Caco-2 (cell line): ENCODE measurements around the gene RNU2-1. TPM values are rescaled to one million over a fixed set of nuclear protein-coding genes. Genes with fewer than 3 reads are reported as not detected.

Experiments used
- BruUV-seq: library from RNA; stranded (reverse); fragments of 400-500 nt; replicated peaks from 2 replicates; lab custom pipeline; 2021; lab: Mats Ljungman, UMichigan
- CTCF ChIA-PET: fragments of 300-600 bp; sonication (Branson Sonifier 250); formaldehyde crosslinking; loops from one replicate; lab custom pipeline; 2022; ENCODE audit warnings: antibody characterized with exemption; lab: Charles Lee
- POLR2A ChIA-PET: fragments of 300-600 bp; sonication (Branson Sonifier 250); formaldehyde crosslinking; loops from one replicate; lab custom pipeline; 2022; ENCODE audit warnings: antibody characterized with exemption; lab: Charles Lee
- DNase-seq, 2 experiments: peaks; one replicate each; pipeline versions ENCODE4 v3.0.0 to v3.0.0-alpha.2; 2020 to 2022
- H3K27me3 ChIP-seq: replicated peaks from 2 replicates; pipeline ENCODE4 v1.6.0; 2011; ENCODE audit warnings: low read length; ENCODE audit not compliant: control insufficient read depth, insufficient read depth
- H3K36me3 ChIP-seq: 2 replicates; pipeline ENCODE4 v1.5.1; 2011; ENCODE audit warnings: low read length; ENCODE audit not compliant: control insufficient read depth, insufficient read depth
- H3K4me1 ChIP-seq: fragments of 250-450 bp; sonication (Bioruptor Pico); 2 replicates; pipeline ENCODE4 v1.5.1; 2020; ENCODE audit warnings: mild to moderate bottlenecking
- H3K4me3 ChIP-seq: 2 replicates; pipeline ENCODE4 v1.5.1; 2011; ENCODE audit warnings: low read depth, mild to moderate bottlenecking, control low read depth, low read length
- H3K9me3 ChIP-seq: fragments of 250-450 bp; sonication (Bioruptor Pico); 2 replicates; pipeline ENCODE4 v1.5.1; 2020; ENCODE audit warnings: mild to moderate bottlenecking, moderate library complexity
- H3K27ac Mint-ChIP-seq: one replicate; pipeline ENCODE4 v1.8.0; 2022; ENCODE audit warnings: mixed read lengths; ENCODE audit not compliant: unreplicated experiment
- H3K27me3 Mint-ChIP-seq: one replicate; pipeline ENCODE4 v1.8.0; 2022; ENCODE audit warnings: mixed read lengths; ENCODE audit not compliant: insufficient read depth, unreplicated experiment
- H3K36me3 Mint-ChIP-seq: one replicate; pipeline ENCODE4 v1.8.0; 2022; ENCODE audit warnings: mild to moderate bottlenecking, mixed read lengths; ENCODE audit not compliant: insufficient read depth, unreplicated experiment
- H3K4me1 Mint-ChIP-seq: one replicate; pipeline ENCODE4 v1.8.0; 2022; ENCODE audit warnings: low read depth, mixed read lengths; ENCODE audit not compliant: unreplicated experiment
- H3K4me3 Mint-ChIP-seq: one replicate; pipeline ENCODE4 v1.8.0; 2022; ENCODE audit warnings: mild to moderate bottlenecking, moderate library complexity, mixed read lengths; ENCODE audit not compliant: unreplicated experiment
- H3K9me3 Mint-ChIP-seq: one replicate; pipeline ENCODE4 v1.8.0; 2022; ENCODE audit warnings: mixed read lengths; ENCODE audit not compliant: unreplicated experiment
- intact Hi-C: fragments of 100-400 bp; cut with micrococcal nuclease; formaldehyde crosslinking; loops from one replicate; pipeline ENCODE4 v1.10.0; 2022; ENCODE audit not compliant: unreplicated experiment
- total RNA-seq: library from RNA; stranded (reverse); gene quantifications from 2 replicates; pipeline ENCODE4 v1.2.3, GENCODE V29; 2022
- TF ChIP-seq, protein P1 (sequence below), 2 experiments: fragments of 200-600 bp in 1 of 2; IDR thresholded peaks; 1 replicate in 1 of 2; 2 replicates in 1 of 2; pipeline versions ENCODE4 v1.5.1 to v1.8.0; 2011 to 2022; ENCODE audit warnings: antibody characterized with exemption in 1 of 2, control low read depth in 1 of 2, inconsistent platforms in 1 of 2, low read depth in 1 of 2, low read length in 1 of 2, mild to moderate bottlenecking in 1 of 2, moderate library complexity in 1 of 2; ENCODE audit not compliant: insufficient read depth in 1 of 2, severe bottlenecking in 1 of 2, unreplicated experiment in 1 of 2

Gene RNU2-1
- total RNA-seq, 1 experiment from 2014 or later, result 4,542 TPM

GRCh38 chr17:43226393-43226792 lies 7.4 kb downstream of the RNU2-1 start:
- no TSS peak for BruUV-seq
- H3K4me3 Mint-ChIP-seq, result no peak overlapping the region
- no peaks in the 10 kb centered on the region for H3K27me3 Mint-ChIP-seq
- no peaks in the 10 kb centered on the region for H3K9me3 Mint-ChIP-seq
- CTCF ChIA-PET, result no interaction called here
- intact Hi-C loops, result no loop called here
- no peaks in the 10 kb centered on the region for H3K9me3 ChIP-seq
- no peak overlapping the region for H3K4me3 ChIP-seq
- no peaks in the 10 kb centered on the region for H3K27me3 ChIP-seq
- no peaks in the 10 kb centered on the region for H3K4me1 ChIP-seq
- H3K36me3 ChIP-seq, result no peaks in the 10 kb centered on the region
- H3K27ac Mint-ChIP-seq, result no peak overlapping the region
- POLR2A ChIA-PET, result no interaction called here
- TF ChIP-seq, protein P1, sequence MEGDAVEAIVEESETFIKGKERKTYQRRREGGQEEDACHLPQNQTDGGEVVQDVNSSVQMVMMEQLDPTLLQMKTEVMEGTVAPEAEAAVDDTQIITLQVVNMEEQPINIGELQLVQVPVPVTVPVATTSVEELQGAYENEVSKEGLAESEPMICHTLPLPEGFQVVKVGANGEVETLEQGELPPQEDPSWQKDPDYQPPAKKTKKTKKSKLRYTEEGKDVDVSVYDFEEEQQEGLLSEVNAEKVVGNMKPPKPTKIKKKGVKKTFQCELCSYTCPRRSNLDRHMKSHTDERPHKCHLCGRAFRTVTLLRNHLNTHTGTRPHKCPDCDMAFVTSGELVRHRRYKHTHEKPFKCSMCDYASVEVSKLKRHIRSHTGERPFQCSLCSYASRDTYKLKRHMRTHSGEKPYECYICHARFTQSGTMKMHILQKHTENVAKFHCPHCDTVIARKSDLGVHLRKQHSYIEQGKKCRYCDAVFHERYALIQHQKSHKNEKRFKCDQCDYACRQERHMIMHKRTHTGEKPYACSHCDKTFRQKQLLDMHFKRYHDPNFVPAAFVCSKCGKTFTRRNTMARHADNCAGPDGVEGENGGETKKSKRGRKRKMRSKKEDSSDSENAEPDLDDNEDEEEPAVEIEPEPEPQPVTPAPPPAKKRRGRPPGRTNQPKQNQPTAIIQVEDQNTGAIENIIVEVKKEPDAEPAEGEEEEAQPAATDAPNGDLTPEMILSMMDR (IDR thresholded peaks at IDR 0.05; ENCODE audit: insufficient read depth in 1 of 2, low read depth in 1 of 2, low read length in 1 of 2, severe bottlenecking in 1 of 2, unreplicated experiment in 1 of 2), result no peak
- H3K36me3 Mint-ChIP-seq, result no peaks in the 10 kb centered on the region
- peak; percentile 0 to 14 for DNase-seq
- H3K4me1 Mint-ChIP-seq, result no peaks in the 10 kb centered on the region

GRCh38 chr17:43224146-43224705 lies 9.6 kb downstream of the RNU2-1 start:
- ChIA-PET CTCF (no interaction called here), POLR2A (no interaction called here)
- peak in 1 of 2 experiments; percentile 12 for DNase-seq
- H3K27ac Mint-ChIP-seq, result no peak overlapping the region
- intact Hi-C loops, result no loop called here
- no peak overlapping the region for H3K4me3 Mint-ChIP-seq
- Histone ChIP-seq H3K4me3 (no peak overlapping the region), H3K27me3 (no peaks in the 10 kb centered on the region), H3K4me1 (no peaks in the 10 kb centered on the region), H3K9me3 (no peaks in the 10 kb centered on the region), H3K36me3 (no peaks in the 10 kb centered on the region)
- H3K4me1 Mint-ChIP-seq, result no peaks in the 10 kb centered on the region
- TF ChIP-seq, protein P1 (IDR thresholded peaks at IDR 0.05; ENCODE audit: insufficient read depth in 1 of 2, low read depth in 1 of 2, low read length in 1 of 2, severe bottlenecking in 1 of 2, unreplicated experiment in 1 of 2), result no peak
- no peaks in the 10 kb centered on the region for H3K36me3 Mint-ChIP-seq
- H3K27me3 Mint-ChIP-seq, result no peaks in the 10 kb centered on the region
- BruUV-seq, result no TSS peak
- no peaks in the 10 kb centered on the region for H3K9me3 Mint-ChIP-seq

- intact Hi-C loops, result no loop called here
- POLR2A ChIA-PET, result no interaction called here
- no peaks in the 10 kb centered on the region for H3K9me3 Mint-ChIP-seq
Observed at GRCh38 chr17:43220511-43221125, 13.2 kb downstream of the RNU2-1 start.

More at GRCh38 chr17:43220511-43221125, 13.2 kb downstream of the RNU2-1 start:
- Mint-ChIP-seq H3K36me3 (no peaks in the 10 kb centered on the region), H3K27me3 (no peaks in the 10 kb centered on the region), H3K4me1 (no peaks in the 10 kb centered on the region), H3K27ac (no peak overlapping the region), H3K4me3 (no peak overlapping the region)
- no peaks in the 10 kb centered on the region for H3K27me3 ChIP-seq
- H3K9me3 ChIP-seq, result no peaks in the 10 kb centered on the region
- peak in 1 of 2 experiments; percentile 15 for DNase-seq
- H3K36me3 ChIP-seq, result peaks cover 1% of the 10 kb centered on the region
- H3K4me3 ChIP-seq, result no peak overlapping the region
- BruUV-seq, result no TSS peak
- peaks cover 18% of the 10 kb centered on the region for H3K4me1 ChIP-seq
- CTCF ChIA-PET, result no interaction called here
- TF ChIP-seq, protein P1 (IDR thresholded peaks at IDR 0.05; ENCODE audit: insufficient read depth in 1 of 2, low read depth in 1 of 2, low read length in 1 of 2, severe bottlenecking in 1 of 2, unreplicated experiment in 1 of 2), result no peak
